ENCODE results near the gene SOX12. TPM values are rescaled to one million over a fixed set of nuclear protein-coding genes. Genes with fewer than 3 reads are reported as not detected.
A peak's percentile ranks its signal among the peaks of the same experiment; 100 is the strongest.

SOX12 gene
- total RNA-seq, 2 donors from 2014 or later: 5.3 TPM

- no peak for TF ChIP-seq CTCF (IDR thresholded peaks at IDR 0.05)
- H3K4me3 ChIP-seq: no peak overlapping the region
- H3K27me3 ChIP-seq: no peaks in the 10 kb centered on the region
- DNase-seq (ENCODE audit: low spot score): no peak
- H3K27ac ChIP-seq: no peak overlapping the region
- no peaks in the 10 kb centered on the region for H3K9me3 ChIP-seq
- H3K4me1 ChIP-seq: no peaks in the 10 kb centered on the region
- H3K36me3 ChIP-seq: peaks cover 6% of the 10 kb centered on the region
These were observed 46.5 kb upstream of the SOX12 start for GRCh38 chr20:278607-279571.

GRCh38 chr20:284172-284571, 41.2 kb upstream of the SOX12 start:
- no peak for DNase-seq (ENCODE audit: low spot score)
- TF ChIP-seq CTCF (IDR thresholded peaks at IDR 0.05): no peak
- Histone ChIP-seq H3K4me3 (no peak overlapping the region), H3K27ac (no peak overlapping the region), H3K9me3 (no peaks in the 10 kb centered on the region), H3K27me3 (no peaks in the 10 kb centered on the region), H3K36me3 (no peaks in the 10 kb centered on the region), H3K4me1 (no peaks in the 10 kb centered on the region)

- H3K4me1 ChIP-seq: peaks cover 0 to 16% of the 10 kb centered on the region in 2 donors
- no peak for TF ChIP-seq CTCF (IDR thresholded peaks at IDR 0.05)
- H3K36me3 ChIP-seq: no peaks in the 10 kb centered on the region
- no peaks in the 10 kb centered on the region for H3K27me3 ChIP-seq
- H3K27ac ChIP-seq: no peak overlapping the region
- H3K4me3 ChIP-seq: no peak overlapping the region
- H3K9me3 ChIP-seq: no peaks in the 10 kb centered on the region
- no peak for DNase-seq (ENCODE audit: low spot score)
These were observed 38.8 kb upstream of the SOX12 start for GRCh38 chr20:286508-286907.

GRCh38 chr20:288956-289692, 36.2 kb upstream of the SOX12 start:
- Histone ChIP-seq H3K27ac (no peak overlapping the region), H3K27me3 (no peaks in the 10 kb centered on the region), H3K4me1 (peaks cover 0 to 18% of the 10 kb centered on the region in 2 donors), H3K4me3 (no peak overlapping the region), H3K36me3 (no peaks in the 10 kb centered on the region), H3K9me3 (no peaks in the 10 kb centered on the region)
- DNase-seq (ENCODE audit: low spot score): no peak
- TF ChIP-seq CTCF (IDR thresholded peaks at IDR 0.05): no peak

GRCh38 chr20:289693-290083, 35.7 kb upstream of the SOX12 start:
- Histone ChIP-seq H3K4me1 (peaks cover 0 to 18% of the 10 kb centered on the region in 2 donors), H3K36me3 (no peaks in the 10 kb centered on the region), H3K27ac (peak overlapping the region; percentile 77 to 81), H3K27me3 (no peaks in the 10 kb centered on the region), H3K9me3 (no peaks in the 10 kb centered on the region), H3K4me3 (peak overlapping the region; percentile 64 to 66)
- no peak for TF ChIP-seq CTCF (IDR thresholded peaks at IDR 0.05)
- no peak for DNase-seq (ENCODE audit: low spot score)

All from right atrium auricular region (tissue), 2 donors.